Activated T-cell treated with anti-CD3 and anti-CD28 coated beads for 24 hours (primary cell): Measurements from ENCODE around the gene NBL1.
"Not testable (repeated sequence)": the region's sequence is repeated elsewhere in the genome, so short reads cannot be mapped to it uniquely, and the experiment has no call there.

Experiments
- DNase-seq: peaks from one replicate; pipeline ENCODE4 v3.0.0-alpha.2; 2020; ENCODE audit warnings: low read depth

The NBL1 gene

GRCh38 chr1:19622204-19622603 is 21.9 kb upstream of the NBL1 start:
- no peak for DNase-seq

GRCh38 chr1:19623523-19623922 is 20.6 kb upstream of the NBL1 start:
- DNase-seq: no peak

GRCh38 chr1:19625291-19625937 is 18.7 kb upstream of the NBL1 start:
- no peak for DNase-seq

DNA sequence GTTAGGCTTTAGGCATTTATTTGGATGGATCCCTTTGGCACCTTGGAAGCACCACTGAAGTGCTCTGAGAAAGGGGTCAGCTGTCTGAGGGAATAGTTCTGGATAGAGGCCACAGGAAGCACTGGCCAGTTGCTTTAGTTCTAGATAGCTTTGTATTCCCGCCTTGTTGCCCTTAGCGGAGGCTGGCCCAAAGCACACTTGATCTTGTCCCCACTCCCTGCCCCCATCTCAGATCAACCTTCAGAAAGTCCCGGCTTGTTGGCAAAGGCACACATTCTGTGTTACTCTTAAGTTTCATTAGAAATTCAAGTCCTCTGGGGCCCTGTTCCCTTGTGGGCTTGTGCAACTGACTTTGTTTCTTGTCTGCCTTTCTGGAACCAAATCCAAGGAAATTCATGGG is 15.2 kb upstream of the NBL1 start:
- no peak for DNase-seq

- no peak for DNase-seq
Observed at GRCh38 chr1:19629357-19629756, 14.8 kb upstream of the NBL1 start.

DNA sequence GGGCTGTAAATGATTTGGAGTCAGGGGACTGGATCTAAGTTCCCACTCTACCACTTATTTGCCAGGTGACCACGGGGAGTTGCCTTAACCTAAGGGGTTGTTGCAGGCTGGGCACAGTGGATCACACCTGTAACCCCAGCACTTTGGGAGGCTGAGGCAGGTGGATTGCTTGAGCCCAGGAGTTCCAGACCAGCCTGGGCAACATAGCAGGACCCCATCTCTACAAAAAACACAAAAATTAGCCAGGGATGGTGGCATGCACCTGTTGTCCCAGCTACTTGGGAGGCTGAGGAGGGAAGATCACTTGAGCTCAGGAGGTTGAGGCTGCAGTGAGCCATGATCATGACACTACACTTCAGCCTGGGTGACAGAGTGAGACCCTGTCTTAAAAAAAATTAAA is 13.9 kb upstream of the NBL1 start:
- not testable (repeated sequence) for DNase-seq

DNA sequence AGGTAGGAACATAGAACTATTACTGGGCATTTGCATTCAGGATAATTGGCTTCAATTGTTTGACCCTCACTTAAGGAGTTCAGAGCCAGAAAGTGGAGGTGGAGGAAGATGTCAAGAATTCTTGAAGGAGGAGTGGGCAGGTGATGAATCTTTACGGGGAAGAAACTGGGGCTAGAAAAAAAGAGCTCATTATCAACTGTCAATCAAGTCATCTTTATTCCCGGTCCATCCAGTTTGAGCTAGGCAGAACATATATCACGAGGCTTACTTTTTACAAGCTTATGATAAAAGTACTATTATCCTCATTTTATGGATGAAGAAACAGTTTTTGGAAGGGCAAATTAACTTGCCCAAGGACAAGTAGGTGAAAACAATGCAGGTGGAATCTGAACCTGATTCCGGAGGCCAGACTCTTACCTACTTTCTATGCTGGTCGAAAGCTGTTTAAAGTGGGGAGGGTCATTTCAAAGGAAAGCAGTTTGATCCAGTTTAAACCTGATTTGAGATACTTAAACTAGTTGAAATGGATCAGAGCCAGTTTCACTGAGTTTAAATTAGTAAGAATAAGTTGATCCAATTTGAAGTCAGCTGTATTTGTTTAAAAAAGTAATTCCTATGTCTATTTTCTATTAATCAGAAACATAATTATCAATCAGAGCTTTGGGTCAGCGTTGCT is 13.3 kb upstream of the NBL1 start:
- no peak for DNase-seq

GRCh38 chr1:19632211-19632610 is 11.9 kb upstream of the NBL1 start:
- no peak for DNase-seq

DNA sequence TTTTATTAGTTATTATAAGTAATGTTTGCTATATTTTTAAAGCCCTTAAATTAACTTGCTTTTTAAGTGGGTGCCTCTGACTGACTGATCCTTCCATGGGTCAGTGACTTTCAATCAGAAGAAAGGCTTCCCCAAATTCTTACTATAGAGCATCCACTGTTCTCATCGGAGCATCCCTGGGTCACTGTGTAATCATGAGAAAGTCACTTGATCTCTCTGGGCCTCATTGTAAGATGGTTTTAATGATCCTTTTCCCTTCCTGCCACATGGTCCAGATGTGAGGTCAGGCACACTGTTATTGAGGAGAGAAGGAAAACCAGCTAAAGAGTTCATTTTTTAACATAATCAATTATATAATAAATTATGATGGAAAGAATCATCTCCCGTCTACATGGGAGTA is 11.0 kb upstream of the NBL1 start:
- no peak for DNase-seq

GRCh38 chr1:19635064-19635463 is 9.0 kb upstream of the NBL1 start:
- DNase-seq: not testable (repeated sequence)

DNA sequence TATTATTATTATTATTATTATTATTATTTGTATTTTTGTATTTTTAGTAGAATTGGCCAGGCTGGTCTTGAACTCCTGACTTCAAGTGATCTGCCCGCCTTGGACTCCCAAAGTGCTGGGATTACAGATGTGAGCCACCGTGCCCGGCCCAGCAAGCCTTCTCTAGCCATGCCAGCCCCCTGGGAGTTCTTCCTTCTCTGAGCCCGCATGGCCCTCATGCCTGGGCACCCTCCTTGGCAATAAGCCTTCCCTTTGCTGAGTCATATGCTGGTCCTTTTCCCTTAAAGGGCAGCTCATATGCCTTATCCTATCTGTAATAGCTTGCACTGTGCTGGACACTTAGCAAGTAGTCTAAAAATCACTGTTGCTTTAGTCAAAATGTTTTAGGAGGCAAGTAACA is 8.5 kb upstream of the NBL1 start:
- no peak for DNase-seq

DNA sequence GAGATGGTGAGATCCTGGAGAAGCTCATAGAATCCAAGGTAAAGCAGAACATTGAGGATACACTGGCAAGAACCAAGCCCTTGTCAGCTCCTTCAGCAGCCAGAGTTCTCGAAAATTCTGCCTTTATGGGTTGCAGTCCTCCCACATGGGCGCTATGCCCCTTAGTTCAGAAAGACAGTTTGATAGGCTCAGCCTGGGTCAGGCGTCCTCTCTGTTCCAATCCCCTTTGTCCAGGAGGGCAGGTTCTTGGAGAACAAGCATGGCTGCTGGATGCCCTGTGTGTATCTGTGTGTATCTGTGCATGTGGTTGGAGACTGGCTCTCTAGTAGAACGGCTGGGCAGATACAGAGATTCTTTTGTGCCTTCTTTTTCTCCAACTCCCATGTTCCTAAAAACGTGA is 8.0 kb upstream of the NBL1 start:
- DNase-seq: no peak

GRCh38 chr1:19636749-19637148 is 7.4 kb upstream of the NBL1 start:
- not testable (repeated sequence) for DNase-seq

GRCh38 chr1:19637606-19638005 is 6.5 kb upstream of the NBL1 start:
- DNase-seq: no peak

- DNase-seq: not testable (repeated sequence)
Observed at GRCh38 chr1:19639228-19639627, 4.9 kb upstream of the NBL1 start.

- DNase-seq: no peak
Observed at GRCh38 chr1:19639999-19640362, 4.1 kb upstream of the NBL1 start.

- no peak for DNase-seq
Observed at GRCh38 chr1:19640363-19641316, 3.5 kb upstream of the NBL1 start.

GRCh38 chr1:19643121-19643520 is 990 bp upstream of the NBL1 start:
- DNase-seq: no peak

- no peak for DNase-seq
Observed at GRCh38 chr1:19644395-19644680, 227 bp downstream of the NBL1 start.

DNA sequence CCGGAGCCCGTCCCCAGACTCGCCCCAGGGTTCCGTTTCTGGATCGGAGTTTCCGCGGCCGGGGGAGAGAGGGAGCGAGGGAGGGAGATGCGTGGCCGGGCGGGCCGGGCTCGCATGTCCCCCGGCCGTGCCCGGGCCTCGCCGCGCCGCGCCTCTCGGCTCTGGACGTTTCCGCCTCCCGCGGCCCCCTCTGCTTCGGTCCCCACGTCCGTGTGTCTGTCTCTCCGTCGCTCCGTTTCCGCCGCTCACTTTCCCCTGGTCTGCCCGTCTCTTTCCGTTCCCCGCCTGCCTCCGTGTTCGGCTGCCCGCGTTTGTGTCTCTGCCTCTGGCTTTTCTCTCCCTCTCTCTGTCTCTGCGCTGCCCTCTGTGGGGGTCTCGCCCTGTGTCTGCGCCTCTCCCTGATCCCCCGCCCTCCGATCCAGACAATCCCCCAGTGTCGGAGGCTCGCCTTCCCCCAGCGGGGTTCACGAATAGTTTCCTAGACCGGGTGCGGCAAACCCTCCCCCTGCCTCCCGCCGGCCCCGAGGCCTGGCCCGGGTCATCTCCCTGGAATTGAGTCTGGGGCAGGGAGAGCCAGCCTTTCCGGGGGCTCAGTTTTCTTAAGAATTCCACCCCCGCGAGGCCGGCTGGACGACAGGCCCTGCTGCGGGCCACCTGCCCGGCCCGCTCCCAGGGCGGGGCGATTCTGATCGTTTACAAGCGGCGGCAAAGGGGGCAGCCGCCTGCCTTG is 735 bp downstream of the NBL1 start:
- no peak for DNase-seq

GRCh38 chr1:19645411-19646251 is 1.5 kb downstream of the NBL1 start:
- no peak for DNase-seq
